Astrocyte of the hippocampus (primary cell): ENCODE results near the gene TRIM68.

Source experiments
- DNase-seq: peaks from one replicate; pipeline ENCODE4 v3.0.0; 2011; ENCODE audit warnings: low read depth, low spot score

TRIM68 gene

DNA sequence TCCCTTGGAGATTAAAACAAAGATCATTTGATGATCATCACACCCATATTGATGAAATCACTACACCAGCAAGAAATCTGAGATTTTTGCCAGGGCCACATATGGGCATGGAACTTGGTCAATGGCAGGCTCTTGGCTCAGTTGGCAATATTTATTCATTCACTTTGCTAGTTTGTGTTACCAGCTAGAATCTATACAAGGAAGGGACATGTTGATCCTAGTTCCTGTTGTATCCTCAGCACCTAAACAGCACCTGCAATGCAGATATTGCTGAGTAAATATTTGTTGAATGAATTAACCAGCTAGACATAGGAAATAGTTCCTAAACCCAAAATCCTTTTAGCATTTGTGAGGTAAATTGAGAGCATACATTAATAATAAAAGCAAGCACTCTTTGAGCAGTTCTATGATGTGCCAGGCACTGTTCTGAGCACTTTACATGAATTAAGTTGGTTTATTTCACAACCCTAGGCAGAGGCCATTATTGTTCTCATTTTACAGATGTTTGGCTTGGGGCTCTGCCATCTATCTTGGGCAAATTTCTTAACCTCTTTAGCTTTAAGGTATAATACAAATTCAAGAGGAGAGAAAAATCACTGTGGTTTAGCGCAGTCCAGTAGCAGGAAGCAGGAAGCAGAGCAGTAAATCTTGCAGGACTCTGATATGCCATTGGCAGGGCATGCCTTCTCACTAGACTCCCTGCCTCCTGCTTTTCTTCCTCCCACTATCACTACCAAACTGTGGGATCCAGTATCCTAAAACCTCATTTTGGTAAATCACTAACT, 1.6 kb downstream of the TRIM68 start:
- peak; percentile 17 for DNase-seq

DNA sequence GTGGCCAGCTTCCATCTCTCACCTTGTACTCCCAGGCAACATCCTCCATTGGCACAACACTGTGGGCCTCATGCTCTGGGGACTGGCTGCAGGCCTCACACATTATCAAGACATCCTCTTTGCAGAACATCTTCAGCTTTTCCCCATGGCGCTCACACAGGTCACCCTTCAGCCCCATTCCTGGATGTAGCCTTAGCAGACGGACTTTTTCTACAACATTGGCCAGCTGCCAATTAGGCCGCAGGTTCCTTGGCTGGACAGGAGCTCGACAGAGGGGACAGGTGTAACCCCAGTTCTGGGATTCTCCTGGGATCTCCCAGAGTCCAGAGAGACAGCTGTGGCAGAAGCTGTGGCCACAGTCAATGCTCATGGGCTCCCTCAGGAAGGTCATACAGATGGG, 3.0 kb downstream of the TRIM68 start:
- no peak for DNase-seq

DNA sequence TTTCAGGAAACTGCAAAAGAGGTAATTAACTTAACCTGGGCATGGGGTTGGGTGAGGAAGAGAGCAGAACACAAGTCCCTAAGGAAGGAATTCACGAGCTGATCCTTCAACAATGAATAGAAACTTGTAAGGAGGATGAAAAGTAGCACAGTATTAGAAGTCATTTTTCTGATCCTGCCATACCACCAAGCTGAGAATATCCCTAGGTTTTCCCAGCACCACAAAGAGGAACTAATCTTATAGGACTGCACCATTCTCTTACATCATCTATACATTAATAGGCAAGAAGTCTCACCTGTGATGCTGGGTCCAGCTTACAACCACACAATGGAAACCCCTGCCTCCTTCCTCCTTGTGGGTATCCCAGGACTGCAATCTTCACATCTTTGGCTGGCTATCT, 14.3 kb downstream of the TRIM68 start, which contains the start of gene OR52I1:
TSS of gene OR52I1 (plus strand) at position 301 of the 400 bp plus-strand sequence. CDS start at position 301, 0 bp downstream.
- DNase-seq = no peak

DNA sequence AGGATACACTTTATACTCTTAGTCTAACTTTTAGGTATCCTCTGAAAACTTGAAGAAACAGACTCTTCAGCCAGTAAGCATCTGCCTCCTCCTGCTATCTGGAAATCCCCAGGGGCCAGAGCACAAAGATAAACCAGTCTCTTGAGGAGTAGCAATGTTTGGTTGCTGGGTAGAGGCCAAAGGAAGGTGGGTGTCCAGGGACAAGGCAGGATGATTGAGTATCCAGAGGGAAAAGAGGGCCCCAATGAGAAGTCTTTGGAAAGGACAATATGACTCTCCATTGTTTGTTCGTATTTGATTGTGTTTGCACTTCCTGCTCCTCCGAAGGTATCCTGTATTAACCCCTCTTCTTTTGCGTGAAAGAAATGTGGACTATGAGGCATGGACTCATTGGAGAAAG, 19.0 kb downstream of the TRIM68 start:
- DNase-seq = no peak

DNA sequence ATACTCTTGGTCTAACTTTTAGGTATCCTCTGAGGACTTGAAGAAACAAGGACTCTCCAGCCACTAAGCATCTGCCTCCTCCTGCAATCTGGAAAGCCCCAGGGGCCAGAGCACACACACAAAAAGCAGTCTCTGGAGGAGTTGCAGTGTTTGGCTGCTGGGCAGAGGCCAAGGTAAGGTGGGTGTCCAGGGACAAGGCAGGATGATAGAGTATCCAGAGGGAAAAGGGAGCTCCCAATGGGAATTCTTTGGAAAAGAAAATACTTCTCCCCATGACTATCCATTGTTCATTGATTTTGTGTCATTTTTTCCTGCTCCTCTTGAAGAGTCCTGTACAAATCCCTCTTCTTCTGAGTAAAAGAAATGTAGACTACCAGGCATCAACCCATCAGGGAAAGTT, 26.6 kb downstream of the TRIM68 start, which contains the start of gene OR52I2:
TSS of gene OR52I2 (plus strand) at position 301 of the 400 bp plus-strand sequence.
- DNase-seq = no peak

DNA sequence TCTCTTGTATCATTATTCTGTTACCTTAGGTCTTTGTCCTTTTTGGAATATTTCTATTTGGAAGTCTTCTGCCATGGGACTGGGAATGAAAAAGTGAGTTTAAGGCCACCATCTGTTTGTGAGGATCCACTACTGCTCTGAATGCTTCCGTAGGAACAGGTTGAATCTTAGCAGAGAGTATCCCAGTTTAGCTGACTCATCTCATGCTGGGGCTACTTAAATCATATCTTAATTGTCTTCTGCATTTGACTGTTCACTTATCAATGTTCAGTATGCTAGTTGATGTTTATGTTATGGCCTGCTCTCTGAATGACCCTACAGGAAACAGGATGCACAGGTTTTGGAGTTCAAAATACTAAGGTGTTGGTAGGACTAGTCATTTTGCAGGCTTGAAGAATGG, 27.9 kb downstream of the TRIM68 start:
- no peak for DNase-seq

DNA sequence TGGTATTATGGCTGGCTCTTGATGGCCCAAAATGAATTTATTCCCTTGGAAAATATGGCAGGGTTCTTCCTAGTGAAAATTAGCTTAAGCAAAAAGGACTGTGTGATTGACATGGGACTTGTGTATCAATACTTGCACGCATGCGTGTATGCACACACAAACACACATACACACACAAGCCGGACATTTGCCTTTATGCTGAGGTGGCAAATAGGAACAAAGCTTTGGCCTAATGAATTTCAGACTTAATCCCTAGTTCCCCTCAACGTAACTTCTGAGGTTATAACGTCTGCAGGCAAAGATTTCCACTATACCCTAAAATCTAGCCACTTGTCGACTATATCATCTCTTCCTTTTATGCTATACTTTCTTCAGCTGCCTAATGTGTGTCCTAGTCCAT, 29.4 kb downstream of the TRIM68 start:
- no peak for DNase-seq

DNA sequence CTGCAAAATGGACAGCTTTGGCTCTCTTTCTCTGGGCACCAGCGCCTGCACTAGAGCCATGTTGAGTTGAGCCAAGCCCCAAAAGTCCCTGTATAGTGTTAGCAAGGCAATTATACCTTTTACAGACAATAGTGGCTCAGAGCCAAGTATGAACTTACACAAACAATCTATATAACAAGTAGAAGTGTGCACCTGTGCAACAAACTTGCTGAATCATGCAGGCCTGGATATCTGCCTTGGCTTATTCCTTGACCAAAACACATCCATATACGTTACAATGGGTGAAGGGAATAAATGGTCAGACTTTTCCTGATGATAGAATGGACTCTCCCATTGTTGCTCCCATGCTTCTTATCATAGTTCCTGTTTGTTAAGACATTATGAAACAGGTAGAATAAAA, 30.3 kb downstream of the TRIM68 start:
- no peak for DNase-seq

DNA sequence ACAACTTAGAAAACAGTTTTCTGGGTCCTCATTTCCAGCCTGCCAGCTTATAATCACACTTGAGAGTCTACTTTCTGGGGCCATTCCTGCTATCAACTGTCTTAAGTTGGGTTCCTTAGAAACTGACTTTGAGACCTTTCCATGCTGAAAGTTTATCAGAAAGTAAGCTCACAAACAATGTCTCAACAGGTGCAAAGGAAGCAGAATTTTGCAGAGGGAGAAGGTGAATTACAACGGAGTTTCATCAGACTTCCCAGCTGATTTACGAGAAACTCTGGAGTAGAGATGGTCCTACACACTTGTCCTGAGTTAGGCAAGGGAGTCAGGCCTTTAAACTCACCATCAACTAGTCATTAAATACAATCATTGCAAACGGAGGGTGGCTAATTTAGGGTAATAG, 31.2 kb downstream of the TRIM68 start:
- no peak for DNase-seq

DNA sequence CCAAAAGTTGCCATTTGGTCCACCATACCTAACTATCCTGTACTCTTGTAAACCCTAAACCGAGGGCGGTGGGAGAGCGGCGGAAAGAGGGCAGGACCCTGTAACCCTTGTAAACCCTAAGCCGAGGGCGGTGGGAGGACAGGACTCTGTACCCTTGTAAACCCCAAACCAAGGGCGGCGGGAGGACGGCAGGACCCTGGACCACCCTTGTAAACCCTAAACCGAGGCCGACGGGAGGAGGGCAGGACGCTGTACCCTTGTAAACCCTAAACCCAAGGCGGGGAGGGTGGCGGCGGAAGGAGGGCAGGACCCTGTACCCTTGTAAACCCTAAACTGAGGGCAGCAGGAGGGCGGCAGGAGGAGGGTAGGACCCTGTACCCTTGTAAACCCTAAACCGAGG, 39.0 kb downstream of the TRIM68 start:
- no peak for DNase-seq

DNA sequence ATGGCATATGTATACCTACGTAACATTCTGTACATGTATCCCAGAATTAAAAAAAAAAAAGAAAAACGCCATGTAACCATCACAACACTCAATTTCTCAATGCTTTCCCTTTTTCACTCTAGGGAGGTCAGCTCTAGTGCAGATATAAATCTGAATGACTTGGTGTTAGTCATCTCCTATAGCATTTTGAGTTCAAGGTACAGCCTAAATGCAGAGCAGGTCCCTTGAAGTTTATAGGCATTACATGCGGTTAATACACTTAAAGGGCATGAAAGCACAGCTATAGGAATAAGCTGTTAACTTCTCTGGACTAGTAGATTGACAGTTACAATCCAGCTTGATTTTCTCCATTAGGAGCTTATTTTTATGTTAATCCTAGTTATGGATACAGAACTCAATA, 42.7 kb downstream of the TRIM68 start:
- DNase-seq = no peak

DNA sequence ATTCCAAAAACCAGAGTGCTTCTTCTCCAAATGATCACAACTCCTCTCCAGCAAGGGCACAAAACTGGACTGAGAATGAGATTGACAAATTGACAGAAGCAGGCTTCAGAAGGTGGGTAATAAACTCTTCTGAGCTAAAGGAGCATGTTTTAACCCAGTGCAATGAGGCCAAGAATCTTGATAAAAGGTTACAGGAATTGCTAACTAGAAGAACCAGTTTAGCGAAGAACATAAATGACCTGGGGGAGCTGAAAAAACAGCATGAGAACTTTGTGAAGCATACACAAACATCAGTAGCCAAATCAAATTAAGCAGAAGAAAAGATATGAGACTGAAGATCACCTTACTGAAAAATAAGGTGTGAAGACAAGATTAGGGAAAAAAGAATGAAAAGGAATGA, 47.6 kb downstream of the TRIM68 start:
- no peak for DNase-seq

DNA sequence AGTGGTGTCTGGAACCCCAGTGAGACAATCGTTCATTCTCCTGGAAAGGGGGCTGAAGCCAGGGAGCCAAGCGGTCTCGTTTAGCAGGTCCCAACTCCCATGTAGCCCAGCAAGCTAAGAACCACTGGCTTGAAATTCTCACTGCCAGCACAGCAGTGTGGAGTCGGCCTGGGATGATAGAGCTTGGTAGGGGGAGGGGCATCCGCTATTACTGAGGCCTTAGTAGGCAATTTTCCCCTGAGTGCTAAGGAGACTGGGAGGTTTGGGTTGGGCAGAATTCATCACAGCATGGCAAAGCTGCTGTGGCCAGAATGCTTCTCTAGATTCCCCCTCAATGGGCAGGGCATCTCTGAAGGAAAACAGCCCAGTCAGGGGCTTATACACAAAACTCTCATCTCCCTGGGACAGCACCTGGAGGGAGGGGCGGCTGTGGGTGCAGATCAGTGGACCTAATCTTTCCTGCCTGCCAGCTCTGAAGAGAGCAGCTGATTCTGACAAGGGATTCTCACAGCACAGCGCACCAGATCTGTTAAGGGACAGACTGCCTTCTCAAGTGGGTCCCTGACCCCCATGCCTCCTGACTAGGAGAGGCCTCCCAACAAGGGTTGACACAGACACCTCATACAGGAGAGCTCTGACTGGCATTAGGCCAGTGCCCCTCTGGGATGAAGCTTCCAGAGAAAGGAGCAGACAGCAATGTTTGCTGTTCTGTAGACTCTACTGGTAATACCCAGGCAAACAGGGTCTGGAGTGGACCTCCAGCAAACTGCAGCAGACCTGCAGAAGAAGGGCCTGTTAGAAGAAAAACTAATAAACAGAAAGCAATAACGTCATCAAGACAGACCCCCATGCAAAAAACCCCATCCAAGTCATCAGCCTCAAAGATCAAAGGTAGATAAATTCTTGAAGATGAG, 48.2 kb downstream of the TRIM68 start:
- no peak for DNase-seq

DNA sequence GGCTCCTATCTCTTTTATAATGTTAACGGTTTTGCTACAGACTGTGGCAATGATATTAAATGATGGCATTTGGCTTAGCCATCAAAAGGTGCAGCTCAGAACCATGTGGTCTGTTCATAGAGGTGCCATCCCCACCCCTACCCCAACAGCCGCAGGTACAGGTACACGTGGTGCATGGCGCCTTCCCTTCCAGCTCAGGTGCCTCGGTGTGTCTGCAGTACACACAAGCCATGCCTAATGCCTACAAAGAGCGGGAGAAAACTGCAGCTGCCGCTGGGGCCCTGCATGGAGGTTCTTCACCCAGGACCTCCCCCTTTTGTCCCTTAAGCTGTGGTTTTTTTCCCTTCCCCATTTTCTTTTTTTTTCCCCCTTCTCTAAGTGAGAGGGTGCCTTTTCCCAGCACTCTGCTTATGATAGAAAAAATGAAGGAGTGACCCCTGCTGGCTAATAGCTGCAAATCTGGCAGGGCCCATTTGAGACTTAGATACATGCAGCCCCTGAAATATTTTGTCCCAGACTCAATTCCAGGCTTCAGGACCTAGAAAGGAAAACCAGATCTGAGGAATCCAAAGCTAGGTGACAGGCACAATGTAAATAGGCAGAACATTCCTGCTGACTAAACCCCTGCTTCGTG, 56.6 kb downstream of the TRIM68 start:
- no peak for DNase-seq
